ENCODE results near the gene FGFRL1. TPM values are rescaled to one million over a fixed set of nuclear protein-coding genes. Genes with fewer than 3 reads are reported as not detected.

The FGFRL1 gene
- total RNA-seq, 2 donors from 2014 or later: 61.1 to 84.0 TPM

DNA sequence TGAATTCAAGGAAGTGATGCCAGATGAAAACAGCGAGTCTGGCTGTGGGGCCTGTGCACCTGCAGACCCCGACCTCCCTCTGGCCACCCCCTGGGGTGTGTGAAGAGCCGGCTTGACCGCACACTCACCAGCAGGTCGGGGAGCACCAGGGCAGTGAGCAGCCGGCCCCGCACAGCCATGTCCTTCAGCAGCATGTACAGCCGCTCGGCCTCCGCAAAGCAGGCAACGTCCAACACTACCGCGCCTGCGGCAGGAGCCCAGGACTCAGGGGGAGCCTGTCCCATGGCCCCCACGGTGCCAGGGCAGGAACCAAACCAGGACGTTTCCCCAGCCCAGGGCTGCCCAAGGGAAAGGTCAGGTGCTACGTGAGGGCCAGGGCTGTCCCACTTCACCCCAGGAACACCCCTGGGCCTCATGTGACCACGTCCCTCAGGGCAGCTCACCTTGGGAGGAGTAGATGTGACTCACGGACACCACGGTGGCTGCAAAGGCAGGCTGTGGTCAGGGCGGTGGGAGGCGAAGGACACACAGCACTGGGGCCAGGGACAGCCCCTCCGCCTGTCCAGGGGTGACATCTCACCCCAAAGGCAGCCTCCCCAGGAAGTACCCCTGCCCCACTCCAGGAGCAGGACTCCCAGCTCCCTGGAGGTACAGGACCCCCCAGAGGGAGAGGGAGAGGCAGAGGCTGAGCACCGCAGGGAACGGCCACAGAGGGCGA is 46.2 kb upstream of the FGFRL1 start:
- DNase-seq (ENCODE audit: low spot score) (no peak), ATAC-seq (ENCODE audit: insufficient number of reproducible peaks, low FRiP score, low read depth) (no peak)
- Histone ChIP-seq H3K4me3 (no peak overlapping the region), H3K9me3 (no peaks in the 10 kb centered on the region), H3K36me3 (peaks cover 10% of the 10 kb centered on the region), H3K4me1 (ENCODE audit: control insufficient read depth in 1 of 2, low read depth in 2 of 2) (no peaks in the 10 kb centered on the region), H3K27me3 (replicated peaks; ENCODE audit: insufficient read depth) (no peaks in the 10 kb centered on the region), H3K27ac (no peak overlapping the region)
- TF ChIP-seq, protein P1, sequence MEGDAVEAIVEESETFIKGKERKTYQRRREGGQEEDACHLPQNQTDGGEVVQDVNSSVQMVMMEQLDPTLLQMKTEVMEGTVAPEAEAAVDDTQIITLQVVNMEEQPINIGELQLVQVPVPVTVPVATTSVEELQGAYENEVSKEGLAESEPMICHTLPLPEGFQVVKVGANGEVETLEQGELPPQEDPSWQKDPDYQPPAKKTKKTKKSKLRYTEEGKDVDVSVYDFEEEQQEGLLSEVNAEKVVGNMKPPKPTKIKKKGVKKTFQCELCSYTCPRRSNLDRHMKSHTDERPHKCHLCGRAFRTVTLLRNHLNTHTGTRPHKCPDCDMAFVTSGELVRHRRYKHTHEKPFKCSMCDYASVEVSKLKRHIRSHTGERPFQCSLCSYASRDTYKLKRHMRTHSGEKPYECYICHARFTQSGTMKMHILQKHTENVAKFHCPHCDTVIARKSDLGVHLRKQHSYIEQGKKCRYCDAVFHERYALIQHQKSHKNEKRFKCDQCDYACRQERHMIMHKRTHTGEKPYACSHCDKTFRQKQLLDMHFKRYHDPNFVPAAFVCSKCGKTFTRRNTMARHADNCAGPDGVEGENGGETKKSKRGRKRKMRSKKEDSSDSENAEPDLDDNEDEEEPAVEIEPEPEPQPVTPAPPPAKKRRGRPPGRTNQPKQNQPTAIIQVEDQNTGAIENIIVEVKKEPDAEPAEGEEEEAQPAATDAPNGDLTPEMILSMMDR (IDR thresholded peaks at IDR 0.05): no peak

DNA sequence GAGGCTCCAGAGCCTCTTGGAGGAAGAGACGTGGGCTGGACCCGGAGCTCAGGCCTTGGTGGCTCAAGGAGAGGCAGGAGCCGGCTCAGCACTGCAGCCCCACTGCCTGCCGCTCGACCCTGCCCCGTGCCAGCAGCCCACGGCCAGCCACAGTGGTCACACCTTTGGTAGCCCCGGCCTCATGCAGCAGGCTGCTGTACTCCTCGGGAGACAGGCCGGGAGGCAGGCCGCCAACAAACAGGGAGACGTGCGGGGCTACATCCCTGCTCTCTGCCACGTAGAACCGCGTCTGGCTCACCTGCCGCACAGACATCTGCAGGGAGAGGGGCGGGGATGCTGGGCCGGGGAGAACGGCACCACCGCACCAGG is 45.7 kb upstream of the FGFRL1 start:
- DNase-seq (ENCODE audit: low spot score) (no peak), ATAC-seq (ENCODE audit: insufficient number of reproducible peaks, low FRiP score, low read depth) (no peak)
- H3K27me3 ChIP-seq (replicated peaks; ENCODE audit: insufficient read depth): no peaks in the 10 kb centered on the region
- H3K9me3 ChIP-seq: no peaks in the 10 kb centered on the region
- H3K27ac ChIP-seq: no peak overlapping the region
- TF ChIP-seq, protein P1 (IDR thresholded peaks at IDR 0.05): no peak
- H3K4me3 ChIP-seq: no peak overlapping the region
- no peaks in the 10 kb centered on the region for H3K4me1 ChIP-seq (ENCODE audit: control insufficient read depth in 1 of 2, low read depth in 2 of 2)
- peaks cover 10% of the 10 kb centered on the region for H3K36me3 ChIP-seq

GRCh38 chr4:966266-967112 is 44.9 kb upstream of the FGFRL1 start:
- ATAC-seq (ENCODE audit: insufficient number of reproducible peaks, low FRiP score, low read depth): no peak
- H3K4me3 ChIP-seq: no peak overlapping the region
- no peak overlapping the region for H3K27ac ChIP-seq
- no peaks in the 10 kb centered on the region for H3K9me3 ChIP-seq
- peaks cover 0 to 7% of the 10 kb centered on the region in 2 donors for H3K4me1 ChIP-seq (ENCODE audit: control insufficient read depth in 1 of 2, low read depth in 2 of 2)
- no peak for DNase-seq (ENCODE audit: low spot score)
- H3K36me3 ChIP-seq: peaks cover 9% of the 10 kb centered on the region
- no peaks in the 10 kb centered on the region for H3K27me3 ChIP-seq (replicated peaks; ENCODE audit: insufficient read depth)
- TF ChIP-seq, protein P1 (IDR thresholded peaks at IDR 0.05): no peak

GRCh38 chr4:967113-968104 is 44.0 kb upstream of the FGFRL1 start:
- TF ChIP-seq, protein P1 (IDR thresholded peaks at IDR 0.05): no peak
- Histone ChIP-seq H3K36me3 (peaks cover 7% of the 10 kb centered on the region), H3K9me3 (no peaks in the 10 kb centered on the region), H3K4me3 (no peak overlapping the region), H3K27me3 (replicated peaks; ENCODE audit: insufficient read depth) (no peaks in the 10 kb centered on the region), H3K27ac (no peak overlapping the region), H3K4me1 (ENCODE audit: control insufficient read depth in 1 of 2, low read depth in 2 of 2) (peaks cover 6 to 16% of the 10 kb centered on the region in 2 donors)
- ATAC-seq (ENCODE audit: insufficient number of reproducible peaks, low FRiP score, low read depth) (no peak), DNase-seq (ENCODE audit: low spot score) (no peak)

Data from thoracic aorta (tissue), 2 donors.